CD4-positive, alpha-beta T cell treated with Interleukin-4 for 1 hour (primary cell): ENCODE measurements around the gene SLC25A5.
"Not testable (repeated sequence)": the region's sequence is repeated elsewhere in the genome, so short reads cannot be mapped to it uniquely, and the experiment has no call there.

ENCODE experiments used
- DNase-seq, 2 donors: peaks; one replicate each; pipeline ENCODE4 v3.0.0-alpha.2; 2020 to 2022

The SLC25A5 gene

DNA sequence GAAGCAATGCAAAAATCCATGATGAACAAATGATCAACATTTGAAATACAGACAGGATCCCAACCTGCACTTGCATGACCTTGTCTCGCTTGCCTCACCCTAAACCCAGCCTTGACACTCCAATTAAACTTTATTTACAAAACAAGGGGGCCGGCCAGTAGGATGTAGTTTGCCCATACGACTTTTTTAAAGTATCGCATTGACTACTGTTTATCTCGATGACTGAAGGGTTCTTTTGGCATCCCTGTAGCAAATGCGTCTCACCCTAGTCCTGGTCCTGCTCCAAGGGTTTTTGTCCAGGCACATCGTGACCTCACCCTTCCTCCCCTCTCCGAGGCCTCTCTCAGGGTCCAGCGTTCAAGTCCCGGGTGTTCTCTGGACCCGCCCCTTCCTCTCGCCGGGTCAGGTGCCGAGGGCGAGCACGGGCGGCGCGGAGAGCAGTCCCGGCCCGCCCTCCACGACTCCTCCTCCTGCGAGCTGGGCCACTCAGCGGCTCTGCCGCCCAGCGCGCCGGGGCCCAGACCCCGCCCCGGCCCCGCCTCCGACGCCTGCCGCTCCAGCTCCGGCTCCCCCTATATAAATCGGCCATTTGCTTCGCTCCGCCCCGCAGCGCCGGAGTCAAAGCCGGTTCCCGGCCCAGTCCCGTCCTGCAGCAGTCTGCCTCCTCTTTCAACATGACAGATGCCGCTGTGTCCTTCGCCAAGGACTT lies at the start of gene SLC25A5:
SLC25A5 (plus strand) TSS at position 603 of the 709 bp plus-strand sequence; CDS start at position 675, 72 bp downstream.
- DNase-seq: peak; percentile 88 to 89

DNA sequence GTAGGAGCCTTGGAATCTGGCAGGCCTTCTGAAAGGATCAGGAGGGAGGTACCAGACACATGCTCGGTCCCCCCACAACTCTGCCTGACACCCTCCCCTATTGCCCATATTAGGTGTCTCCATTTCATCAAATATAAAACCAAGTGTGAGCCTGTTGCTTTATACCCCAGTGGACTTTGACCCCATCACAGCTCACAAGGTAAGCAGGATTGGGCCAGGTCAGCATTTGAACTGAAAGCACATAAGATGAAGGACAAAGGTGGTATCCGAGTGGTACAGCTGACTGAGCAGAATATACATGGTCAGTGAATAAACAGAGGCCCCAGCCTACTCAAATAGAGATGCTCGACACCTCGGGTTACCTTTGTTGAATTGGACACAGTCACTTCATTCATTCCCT lies 49.1 kb upstream of the SLC25A5 start:
- no peak for DNase-seq

DNA sequence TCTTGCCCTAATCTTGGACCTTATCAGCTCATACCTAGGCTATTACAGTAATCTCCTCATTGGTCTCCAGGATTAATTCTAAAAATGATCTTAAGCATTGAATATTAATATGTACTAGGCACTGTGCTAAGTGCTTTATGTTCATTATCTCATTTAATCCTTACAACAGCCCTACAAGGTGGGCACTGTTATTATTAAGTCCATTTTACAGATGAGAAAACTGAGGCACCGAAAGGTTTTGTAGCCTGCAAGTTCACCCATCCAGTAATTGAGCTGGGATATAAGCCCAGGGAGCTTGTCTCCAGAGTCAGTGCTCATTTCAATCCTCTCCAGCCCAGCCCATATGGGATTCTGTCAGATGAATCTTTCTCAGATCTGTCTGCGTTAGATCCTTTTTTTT lies 48.3 kb upstream of the SLC25A5 start:
- DNase-seq: no peak

GRCh38 chrX:119421016-119421705 lies 47.1 kb upstream of the SLC25A5 start:
- DNase-seq: no peak

GRCh38 chrX:119423631-119424030 lies 44.6 kb upstream of the SLC25A5 start:
- no peak for DNase-seq

DNA sequence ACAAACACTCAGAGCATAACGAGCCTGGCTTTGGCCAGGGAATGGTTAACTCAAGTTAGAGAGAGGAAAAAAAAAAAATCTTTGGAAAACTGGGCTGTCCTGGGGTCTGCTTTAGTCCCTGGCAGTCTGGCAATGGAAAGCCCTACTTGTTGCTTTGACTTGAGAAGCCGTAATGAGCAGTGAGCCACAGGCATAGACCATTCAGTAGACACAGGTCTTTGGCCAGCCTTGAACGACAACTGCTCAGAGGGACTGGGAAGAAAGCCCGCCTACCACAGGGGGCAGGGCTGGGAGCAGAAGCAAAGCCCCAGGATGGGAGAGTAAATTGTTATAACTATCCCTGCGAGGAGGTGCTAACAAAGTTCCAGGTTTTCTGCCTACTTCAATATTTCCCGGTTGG lies 43.2 kb upstream of the SLC25A5 start:
- DNase-seq: no peak

DNA sequence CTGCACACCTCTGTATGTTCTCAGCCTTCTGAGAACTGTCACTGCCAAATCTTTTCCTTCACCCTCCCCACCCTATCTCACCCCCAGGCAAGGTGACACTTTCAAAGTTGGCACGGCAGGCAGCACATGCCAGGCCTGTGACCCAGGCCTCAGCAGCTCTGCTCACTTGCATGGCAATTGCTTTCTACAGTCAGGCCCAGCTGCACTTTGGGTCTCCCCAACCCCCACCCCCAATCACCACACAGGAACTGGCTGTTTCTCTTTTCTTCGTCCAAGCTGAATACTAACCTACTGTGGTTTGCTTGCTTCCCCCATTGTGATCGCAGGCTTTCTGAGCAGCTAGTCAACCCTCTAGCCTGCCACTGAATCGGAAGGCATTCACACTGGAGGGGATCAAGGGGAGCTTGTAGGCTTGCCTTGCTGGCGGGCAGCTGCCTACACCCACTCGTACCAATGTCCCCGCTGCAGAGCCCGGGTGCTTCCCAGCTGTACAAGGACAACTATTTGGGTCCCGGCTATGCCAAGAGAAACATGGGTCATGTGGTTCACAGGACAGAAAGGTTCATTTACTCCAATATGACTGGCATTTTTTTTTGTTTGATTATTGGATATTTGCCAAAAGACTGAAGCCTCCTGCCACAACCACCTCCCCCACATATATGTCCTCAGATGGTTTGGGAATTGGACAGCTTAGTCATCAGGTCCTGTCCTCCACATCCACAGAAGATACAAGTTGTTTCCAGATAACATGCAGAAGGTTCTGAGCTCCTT lies 41.0 kb upstream of the SLC25A5 start:
- DNase-seq: peak in 1 of 2 donors; percentile 22

DNA sequence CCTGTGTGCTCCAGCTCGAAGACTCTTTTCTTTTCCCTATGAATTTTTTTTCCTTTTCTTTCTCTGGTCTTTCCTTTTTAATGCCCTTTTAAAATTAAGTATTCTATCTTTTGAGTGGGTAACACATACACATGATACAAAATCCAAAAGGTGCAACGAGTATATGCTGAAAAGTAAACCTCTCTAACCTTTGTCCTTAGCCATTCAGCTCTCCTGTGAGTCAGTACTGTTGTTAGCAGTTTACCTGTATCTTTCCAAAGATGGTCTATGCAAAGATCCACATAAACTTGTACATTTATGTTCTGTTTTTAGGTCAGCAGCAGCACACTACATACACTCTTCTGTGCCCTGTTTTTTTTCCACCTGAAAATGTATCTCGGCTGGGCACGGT lies 40.5 kb upstream of the SLC25A5 start:
- DNase-seq: no peak

GRCh38 chrX:119429471-119429870 lies 38.8 kb upstream of the SLC25A5 start:
- no peak for DNase-seq

DNA sequence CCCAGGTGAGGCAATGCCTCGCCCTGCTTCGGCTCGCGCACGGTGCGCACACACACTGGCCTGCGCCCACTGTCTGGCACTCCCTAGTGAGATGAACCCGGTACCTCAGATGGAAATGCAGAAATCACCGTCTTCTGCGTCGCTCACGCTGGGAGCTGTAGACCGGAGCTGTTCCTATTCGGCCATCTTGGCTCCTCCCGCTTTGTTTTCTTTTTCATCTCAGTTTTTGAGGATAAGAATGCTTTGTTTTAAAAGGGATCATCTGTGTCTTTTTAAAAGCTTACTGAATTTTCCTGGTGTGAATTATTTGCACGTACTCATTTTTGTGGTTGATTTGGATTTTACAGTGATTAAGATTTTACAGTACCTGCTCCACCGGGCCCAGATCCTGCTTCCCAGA lies 26.9 kb upstream of the SLC25A5 start:
- not testable (repeated sequence) for DNase-seq

DNA sequence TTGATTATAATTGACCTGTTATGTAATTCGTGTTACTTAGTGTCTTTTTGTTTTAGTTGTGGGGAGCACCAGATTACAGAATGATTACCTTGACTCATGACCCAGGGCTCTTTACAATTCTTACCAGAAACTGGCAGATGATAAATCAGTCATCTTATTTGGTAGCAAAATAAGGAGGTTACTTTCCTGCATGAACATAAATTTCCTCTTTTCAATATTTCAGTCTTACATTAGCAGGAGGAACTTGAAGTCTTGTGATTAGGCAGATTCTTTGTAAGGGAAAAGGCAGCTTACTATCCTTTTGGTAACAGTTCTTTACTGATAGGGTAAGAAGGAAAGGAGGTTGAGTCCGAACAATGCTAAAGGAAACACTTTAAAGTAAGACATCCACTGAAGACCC lies 26.0 kb upstream of the SLC25A5 start:
- DNase-seq: no peak

- no peak for DNase-seq
These were observed 15.0 kb upstream of the SLC25A5 start for GRCh38 chrX:119453202-119453601.

GRCh38 chrX:119455264-119455663 lies 13.0 kb upstream of the SLC25A5 start:
- no peak for DNase-seq

GRCh38 chrX:119459181-119459580 lies 9.1 kb upstream of the SLC25A5 start:
- no peak for DNase-seq

GRCh38 chrX:119465555-119465954 lies 2.7 kb upstream of the SLC25A5 start:
- no peak for DNase-seq

DNA sequence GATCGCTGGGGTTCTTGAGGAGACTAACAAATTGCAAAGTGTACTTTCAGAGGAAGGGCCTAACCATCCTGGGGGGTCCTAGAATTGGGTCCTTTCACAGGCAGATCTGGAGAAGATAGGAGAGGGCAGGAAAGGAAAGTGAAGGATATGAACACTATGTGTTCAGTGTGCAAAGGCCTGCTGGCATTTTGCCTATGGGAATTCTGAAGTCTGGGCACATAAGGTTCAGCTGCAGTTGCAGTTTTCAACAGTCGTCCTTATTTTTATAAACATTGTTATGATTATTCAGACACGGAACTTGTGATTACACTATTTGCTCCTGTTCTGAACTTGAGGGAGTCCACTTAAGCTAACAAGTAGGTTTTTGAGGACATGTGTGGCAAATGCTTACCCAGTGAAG lies 1.3 kb upstream of the SLC25A5 start:
- no peak for DNase-seq

DNA sequence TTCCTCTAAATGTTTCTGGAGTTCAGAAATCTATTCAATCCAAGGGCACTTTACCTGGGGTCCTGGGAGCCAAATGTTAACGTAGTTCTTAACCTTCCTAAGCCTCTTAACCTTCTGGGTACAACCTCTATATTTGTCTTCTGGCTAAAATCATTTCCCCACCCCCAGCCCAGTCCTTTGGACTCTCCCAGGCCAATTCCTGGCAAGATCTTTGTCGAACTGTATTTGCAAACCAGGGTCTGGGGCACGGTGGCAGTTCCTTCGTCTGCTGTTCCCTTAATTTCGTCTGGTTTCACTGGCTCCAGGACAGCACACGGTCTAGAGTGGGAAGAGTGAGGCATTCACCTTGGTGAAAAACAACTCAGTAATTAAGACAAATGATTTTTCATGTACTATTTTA lies 811 bp upstream of the SLC25A5 start:
- DNase-seq: no peak

DNA sequence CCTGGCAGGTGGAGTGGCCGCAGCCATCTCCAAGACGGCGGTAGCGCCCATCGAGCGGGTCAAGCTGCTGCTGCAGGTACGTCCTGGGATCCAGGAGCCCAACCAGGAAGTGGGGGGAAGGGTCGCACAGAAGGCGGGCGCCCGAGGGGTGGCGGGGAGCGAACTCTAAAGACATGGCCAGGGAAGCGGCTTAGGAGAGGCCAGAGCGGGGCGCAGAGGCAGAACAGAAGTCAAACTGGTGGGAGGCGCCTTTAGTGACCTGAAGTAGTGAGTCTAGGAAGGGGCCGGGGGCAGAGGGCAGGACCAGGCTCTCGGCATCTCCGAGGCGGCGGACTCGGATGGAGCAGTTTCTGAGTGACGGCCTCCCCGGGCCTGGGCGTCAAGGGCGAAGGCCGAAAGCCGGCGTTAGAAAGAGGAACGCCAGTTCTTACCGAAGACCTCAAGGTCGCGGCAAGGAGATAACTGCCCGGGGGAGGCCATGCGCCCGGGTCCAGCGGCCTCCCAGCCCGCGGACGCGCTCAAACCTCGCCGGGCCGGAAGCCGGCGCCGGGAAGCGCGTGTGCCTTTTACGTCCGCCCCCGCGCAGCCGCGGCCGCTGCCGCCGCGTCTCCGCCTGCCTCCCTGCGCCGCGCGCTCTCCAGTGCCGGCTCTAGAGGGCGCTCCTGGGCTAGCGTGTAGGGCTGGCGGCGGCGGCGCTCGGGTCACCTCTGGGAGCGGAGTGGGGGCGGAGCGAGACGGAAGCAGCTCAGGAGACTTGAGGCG lies 488 bp downstream of the SLC25A5 start:
- peak; percentile 88 to 89 for DNase-seq

GRCh38 chrX:119469313-119469635 lies 1.0 kb downstream of the SLC25A5 start:
- DNase-seq: no peak

- DNase-seq: no peak
These were observed 6.6 kb downstream of the SLC25A5 start for GRCh38 chrX:119474615-119475388.

DNA sequence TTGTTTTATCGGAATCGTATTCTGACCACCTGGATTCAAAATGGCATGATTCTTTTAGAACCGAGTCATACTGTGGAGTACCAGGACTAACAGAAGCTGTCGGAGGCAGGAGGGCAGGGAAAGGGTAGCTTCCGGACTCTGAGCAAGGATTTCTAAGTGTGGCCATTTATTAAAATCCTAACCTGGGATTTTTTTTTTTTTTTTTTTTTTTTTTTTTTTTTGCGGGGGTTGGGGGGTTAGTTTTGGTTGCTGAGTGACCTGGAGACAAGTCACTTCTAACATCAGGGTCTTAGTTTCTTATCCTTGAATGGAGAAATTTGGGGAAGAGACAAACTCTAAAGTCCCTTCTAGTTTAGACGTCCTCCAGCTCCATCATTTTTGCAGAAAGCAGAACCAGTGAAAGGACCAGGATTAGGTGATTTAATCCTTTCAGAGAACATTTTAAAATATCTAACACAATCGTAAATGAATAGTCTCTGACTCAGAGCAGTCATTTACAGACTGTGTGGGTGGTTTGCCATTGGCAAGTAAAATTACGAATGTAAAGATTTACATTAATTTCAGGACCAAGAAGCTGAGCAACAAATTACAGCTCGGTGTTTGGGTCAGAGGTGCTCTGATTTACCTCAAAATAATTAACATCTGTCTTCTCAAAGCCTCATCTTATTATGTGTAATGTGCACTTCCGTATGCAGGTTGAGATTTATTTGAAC lies 7.3 kb downstream of the SLC25A5 start:
- DNase-seq: no peak

- DNase-seq: no peak
These were observed 9.6 kb downstream of the SLC25A5 start for GRCh38 chrX:119477812-119478232.
